PC-9 (cell line): ENCODE data around the gene MMP24OS. TPM values are rescaled to one million over a fixed set of nuclear protein-coding genes. Genes with fewer than 3 reads are reported as not detected.
"Not testable (repeated sequence)": the region's sequence is repeated elsewhere in the genome, so short reads cannot be mapped to it uniquely, and the experiment has no call there.

ENCODE experiments used
- BruUV-seq: library from RNA; stranded (reverse); fragments of 400-500 nt; replicated peaks from 2 replicates; lab custom pipeline; 2021; lab: Mats Ljungman, UMichigan
- CTCF ChIA-PET: fragments of 300-600 bp; sonication (Branson Sonifier 250); formaldehyde crosslinking; loops from one replicate; lab custom pipeline; 2022; ENCODE audit warnings: antibody characterized with exemption; lab: Charles Lee
- POLR2A ChIA-PET: fragments of 300-600 bp; sonication (Branson Sonifier 250); formaldehyde crosslinking; loops from one replicate; lab custom pipeline; 2022; ENCODE audit warnings: antibody characterized with exemption; ENCODE audit not compliant: unreplicated experiment; lab: Charles Lee
- DNase-seq, 2 experiments: peaks; one replicate each; pipeline versions ENCODE4 v3.0.0 to v3.0.0-alpha.2; 2015 to 2022; ENCODE audit warnings: mixed read lengths in 1 of 2
- H2AFZ ChIP-seq: fragments of 200-600 bp; sonication (generic); 2 replicates; pipeline ENCODE4 v1.8.1; 2017; ENCODE audit warnings: antibody characterized with exemption
- H3F3A ChIP-seq: fragments of 200-600 bp; sonication (generic); 2 replicates; pipeline ENCODE4 v1.8.1; 2017; ENCODE audit warnings: antibody characterized with exemption, mild to moderate bottlenecking, low read depth; ENCODE audit not compliant: insufficient read depth
- H3K27ac ChIP-seq: fragments of 200-600 bp; sonication (generic); 2 replicates; pipeline ENCODE4 v1.6.1; 2016; ENCODE audit warnings: mixed run types
- H3K27me3 ChIP-seq: fragments of 200-600 bp; sonication (generic); 2 replicates; pipeline ENCODE4 v1.6.1; 2016; ENCODE audit warnings: low read depth, mixed run types; ENCODE audit not compliant: insufficient read depth
- H3K36me3 ChIP-seq: fragments of 200-600 bp; sonication (generic); 2 replicates; pipeline ENCODE4 v1.6.1; 2016; ENCODE audit warnings: low read depth, mixed run types
- H3K4me1 ChIP-seq: fragments of 200-600 bp; sonication (generic); replicated peaks from 2 replicates; pipeline ENCODE4 v1.6.1; 2016; ENCODE audit warnings: mixed run types; ENCODE audit not compliant: insufficient read depth
- H3K4me2 ChIP-seq: fragments of 200-600 bp; sonication (generic); 2 replicates; pipeline ENCODE4 v1.6.1; 2017; ENCODE audit warnings: mixed run types
- H3K4me3 ChIP-seq: fragments of 200-600 bp; sonication (generic); 2 replicates; pipeline ENCODE4 v1.6.1; 2016; ENCODE audit warnings: mixed run types
- H3K79me2 ChIP-seq: fragments of 200-600 bp; sonication (generic); 2 replicates; pipeline ENCODE4 v1.6.1; 2017; ENCODE audit warnings: low read depth, mixed run types
- H3K9me2 ChIP-seq: fragments of 200-600 bp; sonication (generic); 2 replicates; pipeline ENCODE4 v1.8.1; 2017; ENCODE audit warnings: mild to moderate bottlenecking; ENCODE audit not compliant: insufficient read depth
- H3K9me3 ChIP-seq: fragments of 200-600 bp; sonication (generic); 2 replicates; pipeline ENCODE4 v1.8.1; 2016; ENCODE audit warnings: low read depth; ENCODE audit not compliant: insufficient read depth
- H4K20me1 ChIP-seq: fragments of 200-600 bp; sonication (generic); 2 replicates; pipeline ENCODE4 v1.8.1; 2017; ENCODE audit not compliant: insufficient read depth
- EZH2 ChIP-seq: fragments of 200-600 bp; sonication (generic); IDR thresholded peaks from 2 replicates; pipeline ENCODE4 v1.8.0; 2017; ENCODE audit warnings: antibody characterized with exemption, low read depth
- intact Hi-C: fragments of 100-400 bp; cut with micrococcal nuclease; formaldehyde crosslinking; loops from one replicate; pipeline ENCODE4 v1.10.0; 2022; ENCODE audit not compliant: unreplicated experiment
- total RNA-seq: library from RNA; stranded (reverse); gene quantifications from 2 replicates; pipeline ENCODE4 v1.2.3, GENCODE V29; 2021
- TF ChIP-seq, protein P1 (sequence below): fragments of 200-600 bp; sonication (generic); conservative IDR thresholded peaks from 2 replicates; pipeline ENCODE4 v1.6.1; 2017; ENCODE audit warnings: mixed run types, antibody characterized with exemption, mild to moderate bottlenecking, moderate library complexity

The MMP24OS gene
- total RNA-seq, 1 experiment from 2014 or later = 59.3 TPM

DNA sequence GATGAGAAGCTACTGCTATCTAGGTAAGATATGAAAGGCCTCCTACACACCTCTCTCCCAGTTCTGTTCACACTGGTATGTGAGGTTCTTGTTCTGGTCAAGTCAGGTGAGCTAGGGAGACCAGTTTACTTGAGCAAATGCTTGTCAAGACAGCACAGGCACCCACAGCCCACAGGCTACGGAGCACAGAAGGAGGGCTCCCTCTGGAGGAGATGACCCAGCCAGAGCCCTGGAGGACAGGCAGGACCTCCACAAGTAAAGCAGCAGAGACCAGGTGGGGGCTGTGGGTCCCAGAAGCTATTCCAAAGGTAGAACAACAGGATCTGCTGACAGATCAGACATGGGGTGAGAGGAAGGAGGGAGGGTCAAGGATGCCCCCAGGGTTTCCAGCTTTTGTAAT lies 13.2 kb downstream of the MMP24OS start:
- no peak overlapping the region for H3K4me2 ChIP-seq
- BruUV-seq = no TSS peak
- H3K36me3 ChIP-seq = no peaks in the 10 kb centered on the region
- no peaks in the 10 kb centered on the region for H3K9me2 ChIP-seq
- H3K4me1 ChIP-seq = peaks cover 14% of the 10 kb centered on the region
- no peaks in the 10 kb centered on the region for H4K20me1 ChIP-seq
- no peaks in the 10 kb centered on the region; the same call in 1 of the 2 replicates for H3F3A ChIP-seq
- H3K9me3 ChIP-seq = no peaks in the 10 kb centered on the region
- DNase-seq = peak in 1 of 2 experiments; percentile 44
- TF ChIP-seq, protein P1, sequence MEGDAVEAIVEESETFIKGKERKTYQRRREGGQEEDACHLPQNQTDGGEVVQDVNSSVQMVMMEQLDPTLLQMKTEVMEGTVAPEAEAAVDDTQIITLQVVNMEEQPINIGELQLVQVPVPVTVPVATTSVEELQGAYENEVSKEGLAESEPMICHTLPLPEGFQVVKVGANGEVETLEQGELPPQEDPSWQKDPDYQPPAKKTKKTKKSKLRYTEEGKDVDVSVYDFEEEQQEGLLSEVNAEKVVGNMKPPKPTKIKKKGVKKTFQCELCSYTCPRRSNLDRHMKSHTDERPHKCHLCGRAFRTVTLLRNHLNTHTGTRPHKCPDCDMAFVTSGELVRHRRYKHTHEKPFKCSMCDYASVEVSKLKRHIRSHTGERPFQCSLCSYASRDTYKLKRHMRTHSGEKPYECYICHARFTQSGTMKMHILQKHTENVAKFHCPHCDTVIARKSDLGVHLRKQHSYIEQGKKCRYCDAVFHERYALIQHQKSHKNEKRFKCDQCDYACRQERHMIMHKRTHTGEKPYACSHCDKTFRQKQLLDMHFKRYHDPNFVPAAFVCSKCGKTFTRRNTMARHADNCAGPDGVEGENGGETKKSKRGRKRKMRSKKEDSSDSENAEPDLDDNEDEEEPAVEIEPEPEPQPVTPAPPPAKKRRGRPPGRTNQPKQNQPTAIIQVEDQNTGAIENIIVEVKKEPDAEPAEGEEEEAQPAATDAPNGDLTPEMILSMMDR = no peak; the same call in 1 of the 2 replicates
- no peak for TF ChIP-seq EZH2
- POLR2A ChIA-PET = interaction anchor here (0.6 kb wide), 1 partner anchor 14 kb away, joined by 14 read pairs; no protein-coding TSS in a partner anchor
- no peaks in the 10 kb centered on the region for H3K79me2 ChIP-seq
- no peak overlapping the region for H3K27ac ChIP-seq
- no peak overlapping the region for H2AFZ ChIP-seq
- no peak overlapping the region for H3K4me3 ChIP-seq
- CTCF ChIA-PET = interaction anchor here (0.6 to 1.6 kb wide), 10 partner anchors 19 to 686 kb away, joined by 3 to 9 read pairs (median 4); partner anchors contain the start of gene EIF6
- intact Hi-C loops = no loop called here
- H3K27me3 ChIP-seq = no peaks in the 10 kb centered on the region

DNA sequence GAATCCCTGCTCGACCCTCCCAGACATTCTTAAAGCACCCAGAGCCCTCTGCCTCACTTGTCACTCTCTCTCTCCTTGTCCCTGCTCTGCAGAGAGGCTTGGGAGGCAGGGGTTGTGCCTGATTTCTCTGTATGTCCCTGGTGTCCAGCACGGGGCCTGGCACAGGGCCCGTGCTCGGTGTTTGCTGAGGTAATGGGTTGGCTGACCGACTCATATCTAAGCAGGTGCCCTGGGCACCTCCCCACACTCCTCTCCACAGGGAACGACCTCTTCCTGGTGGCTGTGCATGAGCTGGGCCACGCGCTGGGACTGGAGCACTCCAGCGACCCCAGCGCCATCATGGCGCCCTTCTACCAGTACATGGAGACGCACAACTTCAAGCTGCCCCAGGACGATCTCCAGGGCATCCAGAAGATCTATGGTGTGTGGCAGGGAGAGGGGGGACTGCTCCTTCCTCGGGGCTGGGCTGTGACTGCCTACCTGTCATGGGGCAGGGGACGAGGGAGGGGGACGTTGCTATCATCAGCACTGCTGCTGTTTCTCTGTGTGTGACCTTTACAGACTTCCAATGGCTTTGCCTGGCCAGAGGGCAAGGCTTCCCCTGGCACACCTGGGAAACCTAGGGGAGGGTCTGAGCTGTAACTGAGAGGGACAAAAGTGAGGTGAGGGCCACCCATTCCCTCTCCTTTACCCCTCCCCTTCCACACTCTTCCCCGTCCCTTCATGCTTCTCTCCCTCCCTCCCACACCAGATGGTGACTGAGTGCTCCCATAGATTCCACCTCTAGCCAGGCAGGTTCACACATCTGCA lies 14.2 kb downstream of the MMP24OS start:
- Histone ChIP-seq H3K79me2 (no peaks in the 10 kb centered on the region), H4K20me1 (no peaks in the 10 kb centered on the region), H3K27ac (peak overlapping the region; percentile 7; the same call in 1 of the 2 replicates), H3K4me3 (no peak overlapping the region), H3F3A (no peaks in the 10 kb centered on the region; the same call in 1 of the 2 replicates), H3K4me1 (peaks cover 14% of the 10 kb centered on the region), H3K4me2 (peak overlapping the region; percentile 36), H2AFZ (no peak overlapping the region), H3K27me3 (no peaks in the 10 kb centered on the region), H3K9me3 (no peaks in the 10 kb centered on the region), H3K9me2 (no peaks in the 10 kb centered on the region), H3K36me3 (no peaks in the 10 kb centered on the region)
- intact Hi-C loops = loop anchor here (1.0 kb wide), 2 partner anchors 48 to 116 kb away; partner anchors contain the start of gene EDEM2
- BruUV-seq = TSS peak; percentile 77
- POLR2A ChIA-PET = interaction anchor here (0.5 to 0.7 kb wide), 8 partner anchors 116 to 1724 kb away, joined by 3 to 16 read pairs (median 6); no protein-coding TSS in a partner anchor
- DNase-seq = peak in 1 of 2 experiments; percentile 59
- CTCF ChIA-PET = interaction anchor here (0.6 to 1.6 kb wide), 12 partner anchors 15 to 675 kb away, joined by 3 to 19 read pairs (median 5); no protein-coding TSS in a partner anchor
- TF ChIP-seq EZH2 = no peak
- TF ChIP-seq, protein P1 = no peak

DNA sequence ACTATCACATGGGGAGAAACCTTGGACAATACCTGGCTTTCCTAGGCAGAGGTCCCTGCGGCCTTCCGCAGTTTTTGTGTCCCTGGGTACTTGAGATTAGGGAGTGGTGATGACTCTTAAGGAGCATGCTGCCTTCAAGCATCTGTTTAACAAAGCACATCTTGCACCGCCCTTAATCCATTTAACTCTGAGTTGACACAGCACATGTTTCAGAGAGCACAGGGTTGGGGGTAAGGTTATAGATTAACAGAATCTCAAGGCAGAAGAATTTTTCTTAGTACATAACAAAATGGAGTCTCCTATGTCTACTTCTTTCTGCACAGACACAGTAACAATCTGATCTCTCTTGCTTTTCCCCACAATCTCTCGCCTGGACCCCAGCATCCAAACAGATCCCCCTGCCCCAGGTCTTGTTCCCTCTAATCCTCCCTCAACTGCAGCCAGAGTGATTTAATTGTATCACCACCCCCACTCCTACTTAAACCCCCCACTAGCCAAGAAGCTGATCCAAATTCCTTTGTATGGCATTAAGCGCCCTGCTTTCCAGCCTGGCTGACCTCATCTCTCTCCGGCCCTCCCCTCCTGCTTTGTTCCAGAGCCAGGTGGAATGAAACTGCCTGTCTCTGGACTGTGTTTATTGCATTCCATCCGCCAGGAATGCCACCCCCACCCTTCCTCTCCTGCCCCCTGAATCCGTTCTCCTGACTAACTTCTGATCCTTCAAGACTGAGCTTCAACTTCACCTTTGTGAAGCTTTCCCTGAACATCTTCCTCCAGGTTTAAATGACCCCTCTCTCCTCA lies 15.0 kb downstream of the MMP24OS start:
- not testable (repeated sequence) for H3K36me3 ChIP-seq, H3F3A ChIP-seq, H2AFZ ChIP-seq, H3K79me2 ChIP-seq, H3K9me3 ChIP-seq, BruUV-seq, H3K4me3 ChIP-seq, H3K27me3 ChIP-seq, H4K20me1 ChIP-seq, H3K9me2 ChIP-seq
- DNase-seq = peak; percentile 51 to 80
- ChIA-PET POLR2A (interaction anchor here (0.6 to 0.7 kb wide), 6 partner anchors 115 to 1725 kb away, joined by 3 to 16 read pairs (median 6); no protein-coding TSS in a partner anchor), CTCF (interaction anchor here (0.6 to 1.1 kb wide), 8 partner anchors 16 to 675 kb away, joined by 3 to 19 read pairs (median 6); no protein-coding TSS in a partner anchor)
- H3K27ac ChIP-seq = peak overlapping the region; percentile 7; the same call in 1 of the 2 replicates
- H3K4me1 ChIP-seq = peaks cover 14% of the 10 kb centered on the region
- intact Hi-C loops = loop anchor here (1.0 kb wide), 2 partner anchors 48 to 116 kb away; partner anchors contain the start of gene EDEM2
- peak overlapping the region; percentile 36 for H3K4me2 ChIP-seq

DNA sequence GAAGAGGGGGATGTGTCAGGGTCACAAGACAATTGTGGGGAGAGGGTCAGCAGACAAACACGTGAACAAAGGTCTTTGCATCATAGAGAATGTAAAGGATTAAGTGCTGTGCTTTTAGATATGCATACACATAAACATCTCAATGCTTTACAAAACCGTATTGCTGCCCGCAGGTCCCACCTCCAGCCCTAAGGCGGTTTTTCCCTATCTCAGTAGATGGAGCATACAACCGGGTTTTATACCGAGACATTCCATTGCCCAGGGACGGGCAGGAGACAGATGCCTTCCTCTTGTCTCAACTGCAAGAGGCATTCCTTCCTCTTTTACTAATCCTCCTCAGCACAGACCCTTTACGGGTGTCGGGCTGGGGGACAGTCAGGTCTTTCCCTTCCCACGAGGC lies 15.6 kb downstream of the MMP24OS start:
- CTCF ChIA-PET = interaction anchor here (0.6 kb wide), 1 partner anchor 118 kb away, joined by 7 read pairs; no protein-coding TSS in a partner anchor
- H3K9me2 ChIP-seq, H3K79me2 ChIP-seq, BruUV-seq, H3K4me3 ChIP-seq, H3K4me2 ChIP-seq, H4K20me1 ChIP-seq, DNase-seq, H3K9me3 ChIP-seq, H2AFZ ChIP-seq, H3K27me3 ChIP-seq, POLR2A ChIA-PET, intact Hi-C loops, H3F3A ChIP-seq, H3K27ac ChIP-seq, H3K36me3 ChIP-seq: not testable (repeated sequence)
- H3K4me1 ChIP-seq = peaks cover 14% of the 10 kb centered on the region
